HEK293 (cell line): Measurements from ENCODE around the gene CAP1.

Source experiments
- CTCF ChIP-seq: fragments of 450-650 bp; formaldehyde crosslinking; IDR thresholded peaks from 2 replicates; pipeline ENCODE4 v1.5.1; 2016; ENCODE audit warnings: missing biosample characterization, missing genetic modification characterization
- PRDM4 ChIP-seq: fragments of 450-650 bp; formaldehyde crosslinking; IDR thresholded peaks from 2 replicates; pipeline ENCODE4 v1.5.1; 2017; ENCODE audit warnings: missing biosample characterization, missing genetic modification characterization
- REST ChIP-seq: fragments of 450-650 bp; formaldehyde crosslinking; IDR thresholded peaks from 2 replicates; pipeline ENCODE4 v1.5.1; 2016; ENCODE audit warnings: missing biosample characterization, missing genetic modification characterization
- YY2 ChIP-seq: fragments of 450-650 bp; formaldehyde crosslinking; IDR thresholded peaks from 2 replicates; pipeline ENCODE4 v1.5.1; 2016; ENCODE audit warnings: missing biosample characterization, missing genetic modification characterization
- ZEB2 ChIP-seq: fragments of 450-650 bp; formaldehyde crosslinking; IDR thresholded peaks from 2 replicates; pipeline ENCODE4 v1.5.1; 2016; ENCODE audit warnings: missing biosample characterization, missing genetic modification characterization
- ZNF138 ChIP-seq: fragments of 450-650 bp; formaldehyde crosslinking; IDR thresholded peaks from 2 replicates; pipeline ENCODE4 v1.5.1; 2016; ENCODE audit warnings: missing biosample characterization, missing genetic modification characterization, borderline replicate concordance
- ZNF214 ChIP-seq: fragments of 450-650 bp; formaldehyde crosslinking; IDR thresholded peaks from 2 replicates; pipeline ENCODE4 v1.5.1; 2017; ENCODE audit warnings: missing biosample characterization, mild to moderate bottlenecking, missing genetic modification characterization, borderline replicate concordance
- ZNF530 ChIP-seq: fragments of 450-650 bp; formaldehyde crosslinking; IDR thresholded peaks from 2 replicates; pipeline ENCODE4 v1.5.1; 2016; ENCODE audit warnings: low read depth, missing biosample characterization, missing genetic modification characterization
- ZNF843 ChIP-seq: fragments of 450-650 bp; formaldehyde crosslinking; IDR thresholded peaks from 2 replicates; pipeline ENCODE4 v1.5.1; 2016; ENCODE audit warnings: missing biosample characterization, missing genetic modification characterization
- ZSCAN16 ChIP-seq: fragments of 450-650 bp; formaldehyde crosslinking; IDR thresholded peaks from 2 replicates; pipeline ENCODE4 v1.5.1; 2016; ENCODE audit warnings: missing biosample characterization, missing genetic modification characterization

GRCh38 chr1:40058453-40059337, 18.2 kb downstream of the CAP1 start:
- no peak for TF ChIP-seq YY2 (tag by site-specific recombination)
- TF ChIP-seq REST (tag by site-specific recombination): no peak
- TF ChIP-seq CTCF: no peak
- TF ChIP-seq ZNF843: no peak
- TF ChIP-seq ZNF214 (tag by site-specific recombination): no peak
- no peak for TF ChIP-seq ZNF530 (tag by site-specific recombination)
- no peak for TF ChIP-seq ZSCAN16
- TF ChIP-seq PRDM4 (tag by site-specific recombination): no peak
- TF ChIP-seq ZNF138: no peak
- no peak for TF ChIP-seq ZEB2
